Keratinocyte (primary cell): ENCODE data around the gene CALR3. TPM values are rescaled to one million over a fixed set of nuclear protein-coding genes. Genes with fewer than 3 reads are reported as not detected.

Source experiments
- DNase-seq: peaks from one replicate; pipeline ENCODE4 v3.0.0-alpha.2; 2011; ENCODE audit warnings: low read depth, missing footprints, low spot score
- FAIRE-seq: peaks from 2 replicates; lab custom pipeline; 2011; peaks lifted over from hg19 to GRCh38; lab: Jason Lieb, UNC
- H2AFZ ChIP-seq: 2 replicates; pipeline ENCODE4 v1.6.0; 2012; ENCODE audit warnings: low read length, control low read depth, inconsistent platforms; ENCODE audit not compliant: control insufficient read depth
- H3K27ac ChIP-seq: 2 replicates; pipeline ENCODE4 v1.5.1; 2011; ENCODE audit warnings: low read length; ENCODE audit not compliant: control insufficient read depth, insufficient read depth
- H3K27me3 ChIP-seq: 3 replicates; pipeline ENCODE4 v1.6.0; 2011; ENCODE audit warnings: low read length; ENCODE audit not compliant: control insufficient read depth, insufficient read depth; ENCODE audit errors: extremely low read depth
- H3K36me3 ChIP-seq, 2 experiments: 2 replicates in 1 of 2; 3 replicates in 1 of 2; pipeline ENCODE4 v1.5.1; 2011; ENCODE audit warnings: low read length in 2 of 2, mild to moderate bottlenecking in 1 of 2; ENCODE audit not compliant: control insufficient read depth in 2 of 2, insufficient read depth in 2 of 2; ENCODE audit errors: extremely low read depth in 1 of 2
- H3K4me1 ChIP-seq: 3 replicates; pipeline ENCODE4 v1.5.1; 2011; ENCODE audit warnings: low read length; ENCODE audit not compliant: control insufficient read depth, insufficient read depth; ENCODE audit errors: extremely low read depth
- H3K4me2 ChIP-seq: 3 replicates; pipeline ENCODE4 v1.6.0; 2011; ENCODE audit warnings: low read depth, low read length; ENCODE audit not compliant: control insufficient read depth, insufficient read depth; ENCODE audit errors: extremely low read depth
- H3K4me3 ChIP-seq, 3 experiments: fragments of 200-600 bp in 1 of 3; sonication (generic) in 1 of 3; 2 replicates in 2 of 3; 3 replicates in 1 of 3; pipeline ENCODE4 v1.5.1; 2011 to 2016; ENCODE audit warnings: low read length in 3 of 3, mild to moderate bottlenecking in 3 of 3, control low read depth in 2 of 3, inconsistent platforms in 1 of 3, low read depth in 1 of 3, mixed read lengths in 1 of 3, mixed run types in 1 of 3, moderate library complexity in 1 of 3; ENCODE audit not compliant: control insufficient read depth in 2 of 3, insufficient read depth in 2 of 3; ENCODE audit errors: extremely low read depth in 1 of 3
- H3K79me2 ChIP-seq: 2 replicates; pipeline ENCODE4 v1.6.0; 2012; ENCODE audit warnings: low read length; ENCODE audit not compliant: control insufficient read depth, insufficient read depth
- H3K9ac ChIP-seq: 3 replicates; pipeline ENCODE4 v1.6.0; 2011; ENCODE audit warnings: low read length; ENCODE audit not compliant: control insufficient read depth, insufficient read depth; ENCODE audit errors: extremely low read depth
- H3K9me1 ChIP-seq: 3 replicates; pipeline ENCODE4 v1.6.0; 2011; ENCODE audit warnings: low read length; ENCODE audit not compliant: control insufficient read depth, insufficient read depth; ENCODE audit errors: extremely low read depth
- H3K9me3 ChIP-seq: 2 replicates; pipeline ENCODE4 v1.5.1; 2012; ENCODE audit warnings: low read depth, low read length; ENCODE audit not compliant: control insufficient read depth
- H4K20me1 ChIP-seq: 3 replicates; pipeline ENCODE4 v1.6.0; 2011; ENCODE audit warnings: low read length; ENCODE audit not compliant: control insufficient read depth, insufficient read depth; ENCODE audit errors: extremely low read depth
- CTCF ChIP-seq, 3 experiments: IDR thresholded peaks in 1 of 3; conservative IDR thresholded peaks in 1 of 3; optimal IDR thresholded peaks in 1 of 3; 2 replicates in 2 of 3; 3 replicates in 1 of 3; pipeline versions ENCODE3 to v1.5.1; 2011; ENCODE audit warnings: low read length in 3 of 3, mild to moderate bottlenecking in 3 of 3, moderate library complexity in 2 of 3, control low read depth in 1 of 3, inconsistent platforms in 1 of 3; ENCODE audit not compliant: insufficient read depth in 2 of 3; ENCODE audit errors: extremely low read depth in 1 of 3
- EZH2 ChIP-seq: IDR thresholded peaks from one replicate; pipeline ENCODE4 v1.6.1; 2012; ENCODE audit warnings: inconsistent platforms, mild to moderate bottlenecking, low read length, moderate library complexity
- dilution Hi-C: fragments of 300-500 bp; cut with MboI; formaldehyde crosslinking; loops from one replicate; pipeline ENCODE4 v1.7.0; 2020; ENCODE audit warnings: low sequenced_read_pairs; ENCODE audit not compliant: extremely low pct_ligation_motif_present
- polyA plus RNA-seq, 5 experiments: library from polyadenylated mRNA; depleted of rRNA in 3 of 5; stranded (reverse) in 3 of 5; stranded (forward) in 1 of 5; unstranded in 1 of 5; fragments of >200 nt; gene quantifications; 1 replicate in 1 of 5; 2 replicates in 3 of 5; 3 replicates in 1 of 5; pipeline versions ENCODE4 v1.2.1 to v1.2.3, GENCODE V29; 2011 to 2012; ENCODE audit warnings: missing spikeins in 2 of 5, low read depth in 1 of 5, low replicate concordance in 1 of 5

CALR3 gene
- polyA plus RNA-seq, 1 donor (not counting 4 experiments of a cell fraction or from before 2014, with no cell fraction given), result not detected

- FAIRE-seq, result peak; percentile 61
- Histone ChIP-seq H4K20me1 (peaks cover 5% of the 10 kb centered on the region), H3K79me2 (peaks cover 48% of the 10 kb centered on the region)
These were observed 24.8 kb downstream of the CALR3 start for GRCh38 chr19:16470911-16471811.

GRCh38 chr19:16470541-16470910, 25.4 kb downstream of the CALR3 start:
- peak; percentile 26 for FAIRE-seq
- Histone ChIP-seq H3K4me2 (peak overlapping the region; percentile 94), H3K9me1 (no peaks in the 10 kb centered on the region), H3K79me2 (peaks cover 53% of the 10 kb centered on the region), H3K27ac (peak overlapping the region; percentile 66), H4K20me1 (peaks cover 5% of the 10 kb centered on the region), H2AFZ (no peak overlapping the region), H3K9ac (peak overlapping the region; percentile 84), H3K9me3 (no peaks in the 10 kb centered on the region), H3K27me3 (no peaks in the 10 kb centered on the region), H3K4me1 (peaks cover 16% of the 10 kb centered on the region), H3K4me3 (peak overlapping the region; percentile 59 to 91 (median 76)), H3K36me3 (peaks cover 0 to 4% of the 10 kb centered on the region in 2 experiments)
- no peak for DNase-seq
- TF ChIP-seq EZH2 (no peak), CTCF (optimal IDR thresholded peaks at IDR 0.05 in 1 of 3, IDR thresholded peaks at IDR 0.05 in 1 of 3, conservative IDR thresholded peaks at IDR 0.05 in 1 of 3; ENCODE audit: extremely low read depth in 1 of 3, insufficient read depth in 2 of 3, low read length in 3 of 3) (no peak)
- dilution Hi-C loops, result no loop called here

More at GRCh38 chr19:16470911-16471811, 24.8 kb downstream of the CALR3 start:
- H3K4me3 ChIP-seq, result peak overlapping the region; percentile 59 to 91 (median 76)
- H3K36me3 ChIP-seq, result peaks cover 0 to 4% of the 10 kb centered on the region in 2 experiments
- no peaks in the 10 kb centered on the region for H3K9me3 ChIP-seq
- no peak for DNase-seq
- dilution Hi-C loops, result no loop called here
- H2AFZ ChIP-seq, result peak overlapping the region; percentile 8
- H3K9me1 ChIP-seq, result no peaks in the 10 kb centered on the region
- peak overlapping the region; percentile 94 for H3K4me2 ChIP-seq
- no peaks in the 10 kb centered on the region for H3K27me3 ChIP-seq
- no peak for TF ChIP-seq CTCF (optimal IDR thresholded peaks at IDR 0.05 in 1 of 3, IDR thresholded peaks at IDR 0.05 in 1 of 3, conservative IDR thresholded peaks at IDR 0.05 in 1 of 3; ENCODE audit: extremely low read depth in 1 of 3, insufficient read depth in 2 of 3, low read length in 3 of 3)
- TF ChIP-seq EZH2, result no peak
- peak overlapping the region; percentile 84 for H3K9ac ChIP-seq
- H3K27ac ChIP-seq, result peak overlapping the region; percentile 66
- peaks cover 16% of the 10 kb centered on the region for H3K4me1 ChIP-seq
